ENCODE data around the gene PNMA8B.
A peak's percentile ranks its signal among the peaks of the same experiment; 100 is the strongest.

PNMA8B gene

GRCh38 chr19:46486358-46486757 is 9.3 kb downstream of the PNMA8B start:
- DNase-seq, result no peak

- DNase-seq, result no peak
These were observed 11.0 kb downstream of the PNMA8B start for GRCh38 chr19:46484656-46485055.

- DNase-seq, result no peak
These were observed 13.0 kb downstream of the PNMA8B start for GRCh38 chr19:46482631-46483030.

DNA sequence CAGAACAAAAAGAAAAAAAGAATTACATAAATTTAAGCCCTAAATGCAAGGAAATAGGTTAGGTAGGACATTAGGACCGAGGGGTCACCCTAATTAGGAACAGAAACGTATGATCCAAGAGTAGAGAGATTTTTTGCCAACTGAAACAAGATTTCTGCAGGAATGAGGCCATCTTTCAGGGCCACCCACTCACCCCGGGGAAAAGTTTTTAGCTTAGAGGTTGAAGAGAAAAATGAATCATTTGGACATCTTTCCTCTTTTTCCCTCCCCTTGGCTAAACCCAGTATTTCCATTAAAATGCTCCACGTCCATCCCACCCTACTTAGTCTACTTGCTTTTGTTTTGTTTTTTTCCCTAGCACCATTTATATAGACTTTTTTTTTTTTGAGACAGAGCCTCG is 13.7 kb downstream of the PNMA8B start:
- DNase-seq, result no peak

DNA sequence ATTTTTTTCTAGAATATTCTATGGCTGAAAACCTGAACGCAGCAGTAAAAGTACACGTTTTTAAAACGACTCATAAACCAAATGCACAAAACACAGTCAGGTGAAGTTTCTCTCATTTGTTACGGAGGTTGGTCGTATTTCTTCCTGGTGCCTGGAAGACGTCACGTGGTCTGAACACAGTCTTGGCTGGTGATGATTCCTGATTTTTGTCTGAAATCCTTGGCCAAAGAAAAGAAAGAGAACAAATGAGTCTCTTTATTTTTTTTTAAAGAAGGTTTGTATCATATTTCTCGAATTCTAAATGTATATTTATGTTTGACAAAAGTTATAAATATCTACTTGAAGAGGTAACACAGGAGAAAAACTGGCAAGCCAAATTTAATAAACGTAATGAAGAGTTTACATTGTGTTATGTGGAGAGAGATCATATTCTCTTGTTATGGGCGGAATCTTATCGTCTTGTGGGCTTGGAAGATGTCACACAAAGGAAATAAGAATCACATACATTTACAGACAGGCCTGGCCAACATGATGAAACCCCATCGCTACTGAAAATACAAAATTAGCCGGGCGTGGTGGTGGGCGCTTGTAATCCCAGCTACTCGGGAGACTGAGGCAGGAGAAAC is 14.3 kb downstream of the PNMA8B start:
- no peak for DNase-seq

DNA sequence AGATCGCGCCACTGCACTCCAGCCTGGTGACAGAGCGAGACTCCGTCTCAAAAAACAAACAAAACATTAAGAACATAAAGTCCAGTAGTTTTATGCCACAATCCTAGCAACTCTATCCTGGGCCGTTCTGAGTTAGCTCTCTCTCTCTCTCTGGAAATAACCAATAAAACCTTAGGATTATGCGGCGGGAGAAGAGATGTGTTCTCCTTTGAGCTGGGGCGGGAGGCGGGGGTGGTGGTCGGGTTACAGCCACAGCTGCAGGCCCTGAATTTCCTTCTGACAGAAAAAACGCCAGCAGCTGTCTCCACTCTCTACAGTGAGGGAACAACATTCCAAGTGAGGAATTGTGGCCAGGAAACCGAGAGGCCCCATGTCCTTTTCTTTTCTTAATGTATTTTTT is 15.3 kb downstream of the PNMA8B start:
- no peak for DNase-seq

- peak in 1 of 2 donors; percentile 63 for DNase-seq
These were observed 17.2 kb downstream of the PNMA8B start for GRCh38 chr19:46478356-46478986.

- DNase-seq, result no peak
These were observed 19.7 kb downstream of the PNMA8B start for GRCh38 chr19:46475986-46476385.

- DNase-seq, result no peak
These were observed 21.5 kb downstream of the PNMA8B start for GRCh38 chr19:46474211-46474610.

DNA sequence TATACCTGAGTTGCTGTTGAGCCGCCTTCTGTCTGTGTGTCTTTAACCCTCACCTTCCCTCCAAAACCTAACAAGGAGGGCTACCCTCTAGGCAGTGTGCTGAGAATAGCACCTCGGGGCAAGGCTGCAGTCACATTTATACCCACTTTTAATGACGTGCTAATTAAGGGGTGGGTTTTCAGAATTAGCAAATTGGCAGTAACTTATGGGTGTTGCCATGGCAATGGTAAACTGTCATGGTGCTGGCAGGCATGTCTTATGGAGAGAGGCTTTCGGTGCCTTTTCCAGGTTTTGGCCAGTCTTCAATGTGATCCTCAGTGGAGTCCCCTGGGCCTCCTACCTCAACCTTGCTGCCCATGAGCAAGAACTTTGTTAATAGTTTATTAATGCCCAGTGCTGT is 23.1 kb downstream of the PNMA8B start:
- DNase-seq, result no peak

GRCh38 chr19:46471811-46472543 is 23.7 kb downstream of the PNMA8B start:
- DNase-seq, result no peak

DNA sequence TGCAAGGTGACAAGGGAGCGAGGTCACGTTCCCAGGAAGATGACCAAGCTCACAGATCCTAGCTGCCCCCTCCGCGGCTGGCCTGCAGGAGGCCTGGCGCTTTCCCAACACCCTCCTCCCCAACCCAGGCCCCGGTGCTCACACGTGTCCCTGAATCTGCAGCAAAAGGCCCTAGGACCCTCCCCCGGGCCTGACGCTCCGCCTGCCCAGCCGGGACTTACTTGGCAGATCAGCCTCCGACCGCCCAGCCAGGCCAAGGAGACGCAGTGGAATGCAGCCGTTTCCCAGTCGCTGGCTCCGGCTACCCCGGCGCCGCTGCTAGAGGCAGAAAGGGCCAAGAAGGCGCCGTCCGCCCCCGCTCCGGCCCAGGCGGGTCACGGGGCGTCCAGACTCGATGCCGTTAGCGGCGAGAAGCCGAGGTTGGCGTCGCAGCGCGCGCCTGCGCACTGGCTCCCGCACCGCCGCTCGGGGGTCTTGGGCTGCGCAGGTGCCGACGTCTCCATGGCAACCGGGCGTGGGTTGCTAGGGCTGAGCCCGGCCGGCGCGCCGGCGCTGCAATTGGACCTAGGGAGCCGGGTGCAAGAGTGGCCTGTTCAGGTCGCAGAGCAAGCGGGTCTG is 24.4 kb downstream of the PNMA8B start, which contains the start of gene PNMA8A:
PNMA8A (minus strand) TSS at position 448 of the 618 bp plus-strand sequence. CDS start 528 bp downstream, outside the sequence.
- DNase-seq, result peak; percentile 40 to 71

- no peak for DNase-seq
These were observed 25.3 kb downstream of the PNMA8B start for GRCh38 chr19:46470376-46470775.

DNA sequence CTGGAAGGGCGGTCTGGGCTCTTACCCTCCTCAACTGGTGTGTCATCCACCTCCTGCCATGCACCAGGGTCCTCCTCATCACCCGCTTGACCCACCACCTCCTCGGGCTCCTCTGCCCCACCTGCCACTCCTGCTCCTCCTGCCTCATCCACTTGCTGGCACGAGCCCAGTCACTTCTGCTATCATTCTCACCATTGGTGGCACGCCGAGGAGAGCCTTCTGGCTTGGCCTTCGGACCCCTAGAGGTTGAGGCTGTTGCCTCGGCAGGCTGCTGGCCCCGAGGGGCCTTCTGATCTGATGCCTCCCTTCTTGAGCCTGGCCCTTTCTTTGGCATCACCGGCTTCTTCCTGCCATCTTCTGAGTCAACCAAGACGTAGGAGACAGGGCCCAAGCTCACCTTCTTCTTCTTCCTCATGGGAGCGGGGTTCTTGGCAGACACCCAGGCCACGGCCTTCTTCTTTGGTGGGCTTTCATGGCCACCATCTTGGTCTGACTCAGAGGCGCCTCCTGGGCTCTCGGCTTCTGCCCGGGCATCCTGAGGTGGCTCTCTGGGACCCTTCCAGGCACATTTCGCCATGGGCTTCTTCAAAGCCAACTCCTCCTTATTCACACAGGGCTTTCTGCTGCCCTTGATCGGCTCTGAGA is 26.0 kb downstream of the PNMA8B start:
- no peak for DNase-seq

DNA sequence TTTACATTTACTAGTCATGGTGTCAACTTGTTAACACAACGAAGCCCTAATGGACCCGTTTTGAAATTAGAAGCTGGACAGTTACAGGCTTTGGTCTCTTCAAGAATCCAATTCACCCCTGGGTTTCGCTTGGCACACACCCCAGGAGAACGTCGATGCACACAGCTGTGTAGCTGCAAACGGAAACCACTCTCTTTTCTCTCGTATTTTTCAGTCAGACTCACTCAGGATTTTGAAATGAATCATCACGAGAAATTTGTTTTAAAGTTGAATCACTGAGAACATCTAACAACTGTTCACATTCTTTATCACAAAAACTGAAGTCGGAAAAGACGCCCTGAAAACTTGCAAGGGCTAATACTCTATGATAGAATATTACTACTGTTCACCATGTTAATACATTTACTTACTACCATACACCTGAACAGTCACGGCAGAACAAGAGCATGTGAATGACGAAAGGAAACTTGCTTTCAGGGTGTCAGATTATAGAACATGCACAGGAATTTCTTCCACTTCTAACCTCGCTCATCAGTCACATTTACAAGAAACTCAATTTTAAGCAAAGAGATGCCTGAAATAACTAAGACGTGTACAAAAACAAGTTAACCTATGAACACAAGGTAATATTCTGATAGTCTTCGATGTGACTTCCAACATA is 29.0 kb downstream of the PNMA8B start:
- DNase-seq, result no peak

GRCh38 chr19:46463516-46463915 is 32.2 kb downstream of the PNMA8B start:
- no peak for DNase-seq

DNA sequence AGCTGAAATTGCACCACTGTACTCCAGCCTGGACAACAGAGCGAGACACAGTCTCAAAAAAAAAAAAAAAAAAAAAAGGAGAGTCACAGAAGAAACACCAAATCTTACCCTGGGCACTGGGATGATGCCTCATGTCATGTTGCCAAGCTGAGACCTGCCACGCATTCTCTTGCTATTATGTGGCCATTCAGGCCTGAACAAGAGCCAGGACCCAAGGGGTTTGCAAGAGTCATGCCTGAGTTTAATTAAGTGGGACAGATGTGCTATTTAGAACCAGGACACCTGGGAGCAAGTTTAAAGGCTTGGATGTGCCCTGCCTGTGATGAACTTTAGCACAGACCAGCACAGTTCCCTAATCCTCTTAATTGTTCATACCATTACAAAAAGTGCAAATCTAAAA is 34.1 kb downstream of the PNMA8B start:
- DNase-seq, result no peak

DNA sequence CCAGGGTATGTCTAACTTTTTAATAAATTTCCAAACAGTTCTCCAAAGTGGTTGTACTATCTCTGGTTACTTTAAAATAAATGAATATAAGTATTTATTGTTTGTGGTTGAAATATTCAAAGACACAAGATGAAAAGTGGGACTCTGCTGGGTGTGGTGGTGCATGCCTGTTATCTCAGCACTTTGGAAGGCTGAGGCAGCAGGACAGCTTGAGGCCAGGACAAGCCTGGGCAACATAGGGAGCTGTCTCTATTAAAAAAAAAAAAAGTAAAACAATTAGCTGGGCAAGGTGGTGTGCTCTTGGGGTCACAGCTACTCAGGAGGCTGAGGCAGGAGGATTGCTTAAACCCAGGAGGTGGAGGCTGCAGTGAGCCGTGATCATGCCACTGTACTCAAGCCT is 34.7 kb downstream of the PNMA8B start:
- DNase-seq, result no peak

DNA sequence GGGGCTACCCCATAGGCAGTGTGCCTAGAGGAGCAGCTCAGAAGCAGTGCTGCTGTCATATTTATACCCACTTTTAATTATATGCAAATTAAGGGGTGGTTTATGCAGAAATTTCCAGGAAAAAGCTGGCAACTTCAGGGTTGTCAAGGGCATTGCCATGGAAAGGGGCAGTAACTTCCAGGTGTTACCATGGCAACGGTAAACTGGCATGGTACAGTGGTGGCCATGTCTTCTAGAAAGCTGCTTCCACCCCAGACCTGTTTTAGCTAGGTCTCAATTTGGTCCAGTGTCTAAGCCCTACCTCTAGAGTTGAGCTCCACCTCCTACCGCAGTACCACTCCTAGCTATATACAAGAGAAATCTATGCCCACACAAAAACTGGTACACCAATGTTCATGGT is 35.6 kb downstream of the PNMA8B start:
- DNase-seq, result no peak

DNA sequence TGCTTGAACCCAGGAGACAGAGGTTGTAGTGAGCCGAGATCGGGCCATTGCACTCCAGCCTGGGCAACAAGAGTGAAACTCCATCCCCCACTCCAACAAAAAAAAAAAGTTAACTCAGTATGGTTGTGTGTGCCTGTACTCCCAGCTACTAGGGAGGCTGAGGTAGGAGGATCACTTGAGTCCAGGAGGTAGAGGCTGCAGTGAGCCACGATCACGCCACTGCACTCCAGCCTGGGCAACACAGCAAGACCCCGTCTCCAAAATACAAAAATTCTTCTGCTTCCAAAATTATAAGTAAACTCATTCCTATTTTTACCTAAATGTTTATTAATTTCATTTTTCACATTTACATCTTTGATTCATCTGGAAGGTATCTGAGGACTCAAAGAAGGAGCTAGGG is 38.7 kb downstream of the PNMA8B start:
- DNase-seq, result no peak

GRCh38 chr19:46454244-46454643 is 41.4 kb downstream of the PNMA8B start:
- DNase-seq, result no peak

DNA sequence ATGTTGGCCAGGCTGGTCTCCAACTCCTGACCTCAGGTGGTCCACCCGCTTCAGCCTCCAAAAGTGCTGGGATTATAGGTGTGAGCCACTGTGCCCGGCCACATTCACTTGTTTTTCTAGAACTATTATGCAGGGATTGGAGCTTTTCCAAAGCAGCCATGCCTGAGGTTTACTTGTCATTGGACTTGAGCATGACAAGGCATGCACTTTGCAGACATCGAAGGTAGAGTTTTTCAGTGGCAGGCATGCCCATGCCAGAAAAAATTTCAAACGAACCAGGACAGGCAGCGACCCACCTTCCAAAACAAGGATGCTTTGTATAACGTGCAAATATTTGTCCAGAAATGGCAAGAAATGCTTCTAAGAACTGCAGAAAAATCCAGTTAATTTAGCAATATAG is 42.0 kb downstream of the PNMA8B start:
- DNase-seq, result no peak

DNA sequence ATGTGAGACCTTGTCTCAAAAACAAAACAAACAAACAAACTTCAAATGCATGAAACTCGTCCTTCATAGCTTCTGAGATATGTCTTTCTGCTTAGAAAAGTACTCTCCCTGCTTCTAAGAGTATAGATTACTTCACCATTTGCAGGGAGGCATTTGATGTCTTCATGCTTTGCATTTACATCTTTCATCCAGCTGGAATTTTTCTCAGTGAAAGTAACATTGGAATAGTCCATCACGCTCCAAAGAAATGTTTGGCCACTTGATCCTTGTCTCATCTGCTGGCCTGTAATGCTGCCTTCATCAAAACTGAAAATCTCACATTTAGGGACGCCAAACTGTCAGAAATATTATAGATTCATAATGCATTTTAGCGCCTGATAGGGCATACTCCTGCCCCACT is 43.5 kb downstream of the PNMA8B start:
- no peak for DNase-seq

Data from hippocampal formation (tissue), 2 donors.